Stimulated activated CD8-positive, alpha-beta memory T cell treated with anti-CD3 and anti-CD28 coated beads, Interleukin-7, amount 100 ng/mL, for 24 hours (primary cell): ENCODE measurements around the gene DNAJA3.
A peak's percentile ranks its signal among the peaks of the same experiment; 100 is the strongest.

ENCODE experiments used
- DNase-seq: peaks from one replicate; pipeline ENCODE4 v3.0.0-alpha.2; 2020; ENCODE audit warnings: low read depth

Gene DNAJA3

DNA sequence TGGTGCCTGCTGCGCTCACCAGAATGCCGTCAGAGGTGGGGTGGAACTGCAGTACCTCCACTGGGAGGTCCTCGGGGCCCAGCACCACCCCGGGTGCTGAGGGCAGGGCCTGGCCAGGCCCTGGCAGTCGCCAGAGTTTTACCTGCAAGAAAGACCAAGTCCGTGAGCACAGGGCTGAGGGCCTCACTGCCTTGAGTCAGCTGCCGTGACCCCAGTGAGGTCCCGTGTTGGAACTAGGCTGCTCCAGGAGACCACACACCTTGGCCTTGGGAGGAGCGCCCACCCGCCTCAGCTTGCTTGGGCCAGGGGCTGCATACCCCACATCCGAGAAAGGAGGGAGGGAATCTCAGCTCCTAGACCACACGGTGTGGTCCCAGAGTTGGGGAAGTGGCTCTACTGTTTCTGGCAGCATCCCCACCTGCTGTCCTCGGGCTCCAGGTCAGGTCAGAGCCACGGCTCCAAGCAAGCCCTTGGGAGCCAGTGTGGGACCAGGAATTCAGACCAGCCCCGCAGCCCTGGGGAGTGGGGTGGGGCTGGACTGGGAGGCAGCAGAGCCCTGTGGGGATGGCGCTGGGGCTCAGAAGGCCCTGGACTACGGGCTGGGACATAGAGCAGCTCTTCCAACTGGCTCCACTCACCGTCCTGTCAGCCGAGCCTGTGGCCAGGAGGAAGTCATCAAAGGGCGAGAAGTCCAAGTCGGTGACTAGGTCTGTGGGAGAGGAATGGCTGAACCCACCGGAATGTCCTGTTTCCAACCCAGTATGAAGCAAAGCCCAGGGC lies 17.9 kb upstream of the DNAJA3 start:
- DNase-seq = no peak

DNA sequence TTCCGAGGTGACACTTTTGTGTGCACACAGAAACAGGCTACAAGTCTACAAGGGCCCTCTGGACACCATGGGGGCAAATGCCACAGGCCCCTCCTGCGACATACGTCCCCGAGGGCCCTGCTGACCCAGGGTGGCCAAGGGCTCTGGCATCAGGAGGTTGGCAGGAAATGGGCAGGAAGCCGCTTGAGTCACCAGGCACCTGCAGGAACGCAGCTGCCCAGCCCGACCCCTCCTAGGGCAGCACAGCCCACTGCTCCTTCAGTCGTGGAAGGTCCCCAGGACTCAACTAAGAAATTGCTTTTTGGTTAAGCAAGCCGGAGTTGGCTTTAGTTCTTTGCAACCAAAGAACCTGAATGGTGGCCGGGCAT lies 17.4 kb upstream of the DNAJA3 start:
- DNase-seq = no peak

DNA sequence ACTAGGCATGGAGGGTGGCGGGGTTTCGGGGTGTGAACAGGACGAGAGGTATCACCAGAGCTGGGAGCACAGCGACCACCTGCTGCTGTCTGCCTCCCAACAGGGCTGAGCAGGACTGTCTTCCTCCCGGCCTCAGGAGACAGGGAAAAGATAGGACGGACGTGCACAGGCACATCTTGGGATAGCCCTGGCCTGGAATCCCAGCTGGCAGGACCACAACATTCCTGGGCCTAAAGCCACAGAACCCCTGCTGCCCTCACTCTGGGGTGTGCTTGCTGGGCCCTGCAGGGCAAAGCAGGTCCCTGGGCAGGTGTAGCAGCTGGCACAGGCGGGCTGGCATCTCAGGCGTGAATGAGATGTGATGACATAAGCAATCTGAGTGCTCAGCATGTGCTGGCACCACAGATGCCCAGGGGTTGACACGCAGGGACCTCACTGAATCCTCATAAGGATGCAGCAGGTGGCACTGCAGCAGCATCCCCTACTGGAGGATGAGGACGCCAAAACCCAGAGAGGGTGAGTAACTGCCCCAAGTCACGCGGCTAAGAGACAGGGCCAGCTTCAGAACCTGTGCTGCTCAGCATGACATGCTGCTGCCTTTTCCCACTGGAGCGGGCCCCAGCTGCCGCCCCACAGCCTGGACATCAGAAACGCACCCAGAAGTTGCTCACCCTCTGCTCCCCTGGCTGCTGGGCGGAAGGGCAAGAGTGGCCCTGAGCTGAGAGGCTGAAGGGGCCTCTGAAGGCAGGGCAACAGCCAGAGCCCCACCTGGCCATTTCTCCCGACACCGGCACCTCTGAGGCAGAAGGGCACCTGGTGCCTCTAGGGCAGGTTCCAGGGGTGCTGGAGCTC lies 16.4 kb upstream of the DNAJA3 start:
- DNase-seq = no peak

DNA sequence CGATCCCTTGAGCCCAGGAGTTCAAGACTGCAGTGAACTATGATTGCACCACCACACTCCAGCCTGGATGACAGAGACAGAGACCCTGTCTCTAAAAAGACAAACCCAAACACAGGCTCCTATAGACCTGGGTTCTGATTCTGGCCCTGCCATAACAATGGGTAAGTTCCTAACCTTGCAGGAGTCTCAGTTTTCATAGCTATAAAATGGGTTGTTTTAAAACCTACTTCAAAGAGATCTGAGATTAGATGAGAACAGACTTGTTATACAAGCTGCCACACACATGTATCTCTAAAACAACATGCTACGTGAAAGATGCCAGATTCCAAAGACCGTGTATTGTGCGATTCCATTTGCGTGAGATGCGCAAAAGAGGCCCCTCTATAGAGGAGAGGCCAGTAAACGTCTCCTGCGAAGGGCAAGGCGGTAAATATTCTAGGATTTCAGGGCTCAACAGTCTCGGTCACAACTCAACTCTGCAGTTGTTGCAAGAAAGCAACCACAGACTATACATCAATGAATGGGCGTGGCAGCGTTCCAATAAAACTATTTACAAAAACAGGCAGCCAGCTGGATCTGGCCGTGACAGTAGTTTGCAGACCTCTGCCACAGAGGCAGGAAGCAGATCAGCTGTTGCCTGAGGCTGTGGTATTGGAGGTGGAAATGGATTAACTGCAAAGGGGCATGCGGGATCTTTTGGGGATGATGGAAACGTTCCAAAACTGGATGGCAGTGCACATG lies 15.2 kb upstream of the DNAJA3 start:
- no peak for DNase-seq

DNA sequence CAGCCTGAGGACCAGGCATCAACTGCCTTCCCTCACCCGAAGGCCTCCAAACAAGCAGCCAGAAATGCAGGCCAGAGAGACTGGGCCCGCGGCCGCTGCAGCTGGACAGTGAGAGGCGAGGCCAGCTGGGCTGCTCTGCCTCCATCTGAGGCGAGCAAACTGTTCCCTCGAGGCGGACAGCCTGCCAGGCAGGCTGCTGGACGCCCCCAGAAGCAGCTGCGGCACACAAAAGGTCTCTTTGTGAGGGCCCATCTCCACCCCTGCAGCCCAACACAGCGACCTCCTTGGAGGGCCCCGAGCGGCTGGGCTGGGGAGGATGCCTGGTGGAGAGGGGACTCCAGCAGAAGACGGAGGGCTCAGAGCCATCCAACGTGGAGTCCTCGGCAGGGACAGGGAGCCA lies 14.0 kb upstream of the DNAJA3 start:
- DNase-seq = no peak

DNA sequence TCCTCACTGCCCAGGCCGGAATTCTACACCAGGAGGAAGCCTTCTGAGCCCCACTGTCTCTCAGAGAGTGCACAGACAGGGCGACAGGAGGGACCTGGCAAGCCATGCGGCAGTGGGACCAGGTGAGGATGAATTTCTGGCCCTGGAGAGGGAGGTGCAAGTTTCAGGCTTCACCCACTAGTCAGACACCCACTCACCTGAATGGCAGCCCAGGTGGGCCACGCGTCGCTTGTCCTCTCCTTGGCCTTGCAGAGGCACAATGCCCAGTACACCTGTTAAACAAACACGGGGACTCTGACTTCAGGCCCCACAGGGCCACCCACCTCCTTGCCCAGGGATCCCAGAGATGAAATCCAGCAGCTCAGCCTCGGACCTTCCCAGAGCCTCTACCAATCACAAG lies 13.5 kb upstream of the DNAJA3 start:
- no peak for DNase-seq

DNA sequence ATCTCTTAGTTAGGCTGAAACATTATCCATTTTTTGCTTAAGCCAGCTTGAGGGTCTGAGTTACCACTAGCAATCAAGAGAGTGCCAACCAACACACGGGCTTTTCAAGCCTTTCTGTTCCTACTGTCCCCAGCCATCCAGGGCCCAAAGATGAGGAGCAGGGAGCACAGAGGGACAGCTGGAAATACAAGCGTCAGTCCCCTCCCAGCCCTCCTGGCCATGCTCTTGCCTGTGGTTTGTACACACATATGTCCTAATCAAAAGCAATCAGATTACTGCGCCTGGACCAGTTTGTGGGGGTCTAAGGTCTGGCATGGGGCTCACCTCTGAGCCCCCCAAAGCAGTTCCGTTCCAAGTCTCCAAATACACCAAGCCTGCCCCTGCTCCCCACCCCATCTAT lies 12.8 kb upstream of the DNAJA3 start:
- DNase-seq = no peak

DNA sequence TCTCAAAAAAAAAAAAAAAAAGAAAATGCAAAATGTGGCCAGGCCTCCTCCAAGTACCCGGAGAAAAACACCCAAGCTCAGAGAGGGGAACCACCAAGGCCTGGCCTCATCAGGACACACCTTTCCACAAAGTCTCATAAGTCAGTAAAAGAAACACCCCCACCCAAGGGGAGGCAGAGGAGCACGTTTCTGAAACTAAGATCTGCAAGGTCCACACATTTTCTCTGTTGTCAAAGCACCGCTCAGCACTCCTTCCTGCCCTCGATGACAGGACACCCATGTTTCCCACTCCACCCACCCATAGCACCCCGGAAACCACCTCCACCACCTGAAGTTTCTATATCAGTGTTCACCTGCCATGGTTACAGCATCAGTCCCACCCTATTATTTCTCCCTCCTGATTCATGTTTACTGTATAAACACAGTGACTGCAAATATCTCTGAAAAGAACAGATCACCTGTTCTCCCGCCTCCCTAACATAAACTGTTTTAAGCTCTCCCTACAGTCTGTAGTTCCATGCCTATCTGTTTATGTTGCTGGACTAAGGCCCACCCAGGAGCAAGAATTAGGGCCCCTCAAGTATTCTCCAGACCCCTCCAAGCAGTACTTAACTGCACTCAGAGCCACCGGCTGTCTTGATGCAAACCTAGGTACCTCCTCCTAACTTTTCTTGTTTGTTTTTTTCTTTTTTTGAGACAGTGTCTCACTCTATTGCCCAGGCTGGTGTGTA lies 11.3 kb upstream of the DNAJA3 start:
- DNase-seq = peak; percentile 58

DNA sequence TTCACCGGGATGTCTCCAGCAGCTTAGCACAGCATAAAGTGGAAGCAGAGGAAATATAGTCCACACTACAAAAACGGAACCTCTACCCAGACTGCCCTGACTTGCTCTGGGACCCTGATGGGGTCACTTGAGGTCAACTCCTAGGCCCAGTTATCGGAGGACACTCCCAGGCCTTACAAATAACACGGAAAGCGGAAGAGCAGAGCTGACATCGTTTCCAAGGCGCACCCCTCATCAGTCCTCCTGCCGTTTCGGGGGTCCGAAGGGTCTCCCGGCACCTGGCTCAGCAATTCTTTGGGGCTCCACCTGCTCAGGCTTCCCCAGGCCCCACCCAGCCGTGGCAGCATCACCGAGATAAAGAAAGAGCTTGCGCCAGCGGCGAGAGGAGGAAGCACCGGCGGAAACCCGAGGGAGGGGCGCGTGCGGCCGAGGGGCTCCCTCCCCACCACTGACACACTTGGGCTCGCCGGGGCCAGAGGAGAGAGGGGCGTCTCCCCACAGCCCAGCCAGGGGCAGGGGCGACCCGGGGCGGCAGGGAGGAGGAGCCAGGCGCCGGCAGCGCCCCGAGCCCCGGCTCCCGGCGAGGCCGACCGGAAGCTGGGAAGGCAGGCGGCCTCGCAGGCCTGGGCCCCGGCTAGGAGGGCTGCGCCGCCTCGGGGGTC lies 10.0 kb upstream of the DNAJA3 start:
- DNase-seq = peak; percentile 20

DNA sequence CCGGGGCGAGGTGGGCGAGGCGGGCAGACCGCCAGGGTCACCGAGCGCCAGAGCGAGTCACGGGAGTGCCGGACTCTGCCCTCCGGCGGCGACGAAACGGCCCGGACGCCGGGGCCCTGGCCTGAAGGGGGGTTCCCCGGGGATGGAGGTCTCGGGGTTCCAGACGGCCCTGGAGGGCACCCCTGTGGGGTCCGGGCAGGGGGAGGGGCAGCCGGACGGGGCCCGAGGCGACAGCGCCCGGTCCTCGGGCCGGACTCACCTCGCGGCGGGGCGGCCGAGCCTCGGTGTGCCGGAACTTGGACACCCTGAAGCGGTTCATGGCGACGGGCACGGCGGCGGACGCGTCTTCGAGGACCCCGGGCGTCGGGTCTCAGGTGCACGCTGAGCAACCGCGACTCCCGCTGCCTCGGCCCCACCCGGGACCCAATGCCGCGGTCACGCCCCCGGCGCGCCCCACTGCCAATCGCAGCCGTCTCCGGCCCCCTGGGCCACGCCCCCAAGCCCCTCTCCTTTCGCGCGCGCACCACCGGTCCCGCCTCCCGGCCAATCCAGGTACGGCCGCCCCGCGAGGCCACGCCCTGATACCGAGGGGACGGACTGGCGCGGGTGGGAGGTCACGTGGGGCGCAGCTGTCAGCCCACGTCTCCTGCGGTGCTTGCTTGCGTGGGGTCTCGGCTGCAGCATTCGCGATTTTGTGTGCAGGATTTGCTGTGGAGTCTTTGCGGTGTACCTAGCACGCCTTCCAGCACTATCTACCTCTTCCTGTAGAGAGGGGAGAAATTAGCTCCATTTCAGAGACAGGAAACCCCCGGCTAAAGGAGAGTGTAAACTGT lies 9.3 kb upstream of the DNAJA3 start, which contains the start of gene CORO7:
Gene CORO7, minus strand, starts transcription at position 397 of the 833 bp plus-strand sequence. Its CDS starts 78 bp downstream, at position 319.
- peak; percentile 98 for DNase-seq

DNA sequence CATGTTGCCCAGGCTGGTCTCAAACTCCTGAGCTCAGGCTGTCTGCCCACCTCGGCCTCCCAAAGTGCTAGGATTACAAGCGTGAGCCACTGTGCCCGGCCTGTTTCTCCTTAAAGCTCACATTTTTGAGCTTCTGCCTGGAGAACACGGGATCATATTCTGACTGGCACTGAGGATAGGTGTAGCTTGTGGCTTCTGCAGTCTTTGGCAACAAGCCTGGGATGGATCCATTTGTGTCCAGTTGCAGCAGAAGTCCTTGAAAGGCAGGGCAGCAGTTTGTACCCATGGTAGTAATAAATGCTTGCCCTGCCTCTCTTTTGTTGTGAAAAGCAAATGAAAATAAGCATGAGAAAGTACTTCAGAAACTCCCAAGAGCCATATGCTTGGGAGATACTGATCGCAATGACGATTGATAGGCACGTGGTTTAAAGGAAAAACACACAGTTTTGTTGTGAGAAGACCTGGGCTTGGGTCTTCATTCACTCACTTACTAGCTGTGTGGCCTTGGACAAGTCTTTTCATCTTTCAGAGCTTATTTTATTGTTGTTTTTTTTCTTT lies 6.2 kb upstream of the DNAJA3 start:
- no peak for DNase-seq

DNA sequence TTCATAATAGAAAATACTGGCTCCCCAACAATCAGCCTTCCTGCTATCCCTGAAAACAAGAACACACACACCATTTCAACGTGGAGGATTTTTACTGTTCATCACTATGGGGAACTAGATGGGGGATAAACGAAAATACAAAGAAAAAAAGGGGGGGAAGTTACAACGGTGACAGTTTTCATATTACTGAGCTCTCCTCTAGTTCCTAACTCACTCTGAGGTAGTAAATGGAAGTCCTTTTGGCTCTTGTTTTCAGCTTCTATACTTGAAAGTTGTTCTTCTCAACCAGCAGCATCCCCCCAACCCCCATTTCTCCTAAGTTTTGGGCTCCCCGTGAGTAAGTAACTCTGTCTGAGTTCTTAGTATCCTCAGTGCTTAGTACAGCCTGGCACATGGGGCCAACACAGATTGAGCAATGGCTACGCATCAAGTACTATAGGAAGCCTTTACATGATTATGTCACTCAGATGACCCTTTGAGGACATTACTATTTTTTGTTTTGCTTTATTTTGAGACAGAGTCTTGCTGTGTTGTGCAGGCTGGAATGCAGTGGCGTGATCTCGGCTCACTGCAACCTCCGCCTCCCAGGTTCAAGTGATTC lies 5.1 kb upstream of the DNAJA3 start:
- DNase-seq = no peak

DNA sequence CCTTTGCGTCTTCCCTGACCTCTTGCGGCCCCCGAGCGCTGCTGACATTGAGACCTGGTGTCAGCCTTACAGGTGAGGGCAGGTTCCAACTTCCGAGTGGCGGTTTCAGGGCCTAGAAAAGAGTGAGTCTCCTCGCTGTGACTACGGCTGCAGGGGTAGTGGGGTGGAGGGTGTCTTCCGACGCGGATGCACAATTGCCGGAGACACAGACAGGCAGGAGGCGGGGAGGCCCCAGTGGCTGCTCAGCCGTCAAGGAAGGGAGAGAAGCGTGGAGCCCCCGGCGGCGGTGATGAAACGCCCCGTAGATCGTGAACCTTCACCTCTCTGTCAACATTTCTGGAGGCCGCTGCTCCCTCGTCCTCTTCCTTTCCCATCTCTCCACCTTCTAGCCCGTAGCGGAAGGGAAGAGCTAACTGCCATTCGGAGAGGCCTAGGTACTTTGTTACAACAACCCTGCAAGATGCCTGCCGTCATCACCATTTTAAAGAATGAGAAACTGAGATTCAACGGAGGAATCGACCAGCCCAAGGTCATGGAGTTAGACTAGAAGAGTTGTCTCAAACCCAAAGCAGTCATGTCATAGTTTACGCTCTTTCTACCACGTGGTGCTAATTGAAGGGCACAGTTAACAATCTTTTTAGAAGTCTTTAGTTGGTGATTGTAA lies 485 bp downstream of the DNAJA3 start:
- no peak for DNase-seq

DNA sequence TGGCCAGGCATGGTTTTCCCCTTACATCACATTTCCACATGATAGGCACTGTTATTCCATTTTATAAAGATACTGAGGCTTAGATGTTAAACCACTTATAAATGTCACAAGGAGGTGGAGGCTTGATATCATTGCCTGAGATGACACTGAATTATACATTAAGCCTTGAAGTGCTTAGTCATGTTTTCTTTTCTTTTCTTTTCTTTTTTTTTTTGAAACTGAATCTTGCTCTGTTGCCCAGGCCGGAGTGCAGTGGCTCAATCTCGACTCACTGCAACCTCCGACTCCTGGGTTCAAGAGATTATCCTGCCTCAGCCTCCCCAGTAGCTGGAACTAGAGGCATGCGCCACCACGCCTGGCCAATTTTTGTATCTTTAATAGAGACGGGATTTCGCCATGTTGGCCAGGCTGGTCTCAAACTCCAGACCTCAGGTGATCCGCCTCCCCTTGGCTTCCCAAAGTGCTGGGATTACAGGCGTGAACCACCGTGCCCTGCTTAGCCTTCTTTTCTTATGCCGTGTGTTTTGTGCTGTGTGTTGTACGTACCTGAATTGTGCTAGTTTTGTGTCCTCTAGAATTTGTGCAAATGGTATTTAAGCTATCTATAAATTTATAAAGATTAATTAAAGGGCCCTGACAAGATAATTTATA lies 1.2 kb downstream of the DNAJA3 start:
- no peak for DNase-seq

DNA sequence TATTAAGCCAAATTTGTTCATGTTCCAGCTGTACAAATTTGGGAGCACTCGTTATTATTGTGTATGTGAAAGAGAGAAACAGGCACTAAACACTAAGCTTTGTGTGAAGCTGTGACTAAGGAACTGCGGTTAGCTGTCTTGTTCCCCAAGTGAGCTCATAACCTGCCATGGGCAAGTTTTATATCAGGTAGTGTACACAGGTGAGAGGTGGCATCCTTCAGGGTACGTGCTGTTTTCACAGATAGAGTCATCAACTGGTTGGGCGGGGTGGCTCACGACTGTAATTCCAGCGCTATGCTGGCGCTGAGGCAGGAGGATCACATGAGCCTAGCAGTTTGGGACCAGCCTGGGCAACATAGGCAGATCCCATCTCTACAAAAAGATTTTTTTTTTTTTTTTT lies 2.8 kb downstream of the DNAJA3 start:
- no peak for DNase-seq

DNA sequence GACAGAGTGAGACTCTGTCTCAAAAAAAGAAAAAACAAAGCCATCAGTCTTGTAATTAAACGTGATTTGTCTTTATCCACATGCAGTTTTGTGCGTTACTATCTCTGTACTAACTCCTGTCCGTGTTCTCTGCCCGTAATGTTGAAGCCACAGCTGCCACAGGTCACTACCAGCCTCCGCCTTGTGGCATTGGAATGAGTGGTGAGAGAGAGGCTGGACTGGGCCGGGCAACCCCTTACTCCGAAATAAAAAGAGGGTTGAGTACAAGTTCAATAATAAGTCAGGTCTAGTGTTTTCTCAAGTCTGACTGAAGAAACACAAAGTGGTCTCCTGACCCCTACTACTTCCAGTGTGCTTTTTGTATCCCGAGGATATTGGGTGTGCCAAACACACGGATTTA lies 5.4 kb downstream of the DNAJA3 start:
- no peak for DNase-seq

DNA sequence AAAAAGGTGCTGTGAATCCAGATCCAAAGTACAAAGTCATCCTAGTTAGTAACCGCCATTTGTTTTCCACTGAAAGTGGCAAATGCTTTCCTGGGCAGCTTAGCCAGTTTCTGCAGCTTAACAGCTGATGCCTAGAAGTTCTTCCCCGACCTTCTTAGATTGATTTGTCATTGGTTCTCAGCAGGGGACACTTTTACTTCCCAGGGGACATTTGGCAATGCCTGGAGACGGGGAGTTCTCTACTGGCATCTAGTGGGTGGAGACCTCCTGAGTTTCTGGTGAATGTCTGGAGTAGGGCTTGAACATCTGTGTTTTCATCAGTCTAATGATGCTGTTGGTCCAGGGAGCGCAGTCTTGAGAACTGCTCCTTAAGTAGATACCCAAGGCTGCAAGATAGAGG lies 7.6 kb downstream of the DNAJA3 start:
- no peak for DNase-seq

DNA sequence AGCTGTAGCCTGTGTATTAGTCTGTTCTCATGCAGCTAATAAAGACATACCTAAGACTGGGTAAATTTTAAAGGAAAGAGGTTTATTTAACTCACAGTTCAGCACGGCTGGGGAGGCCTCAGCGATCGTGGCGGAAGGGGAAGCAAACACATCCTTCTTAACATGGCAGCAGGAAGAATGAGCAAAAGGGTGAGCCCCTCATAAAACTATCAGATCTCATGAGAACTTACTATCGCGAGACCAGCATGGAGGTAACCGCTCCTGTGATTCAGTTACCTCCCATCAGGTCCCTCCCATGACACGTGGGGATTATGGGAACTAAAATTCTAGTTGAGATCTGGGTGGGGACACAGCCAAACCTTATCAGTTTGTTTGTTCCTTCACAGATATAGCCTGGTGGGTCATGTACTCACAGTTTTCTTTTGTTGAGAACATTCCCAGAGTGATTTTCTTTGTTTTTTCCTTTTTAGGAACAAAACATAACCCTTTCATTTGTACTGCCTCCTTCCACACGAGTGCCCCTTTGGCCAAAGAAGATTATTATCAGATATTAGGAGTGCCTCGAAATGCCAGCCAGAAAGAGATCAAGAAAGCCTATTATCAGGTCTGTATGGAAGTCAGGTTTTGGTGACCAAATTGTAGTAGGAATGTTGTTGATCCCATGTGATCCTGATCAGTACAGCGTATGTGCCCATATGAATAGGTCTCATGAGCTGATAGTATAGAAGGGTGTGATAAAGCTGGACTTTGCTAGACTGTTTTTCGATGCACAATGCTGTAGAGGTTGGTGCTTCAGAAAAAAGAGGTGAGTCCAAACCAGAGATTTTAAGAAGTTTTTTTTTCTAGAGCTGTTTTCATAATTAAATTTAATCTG lies 8.5 kb downstream of the DNAJA3 start:
- no peak for DNase-seq
